Fibroblast of pulmonary artery (primary cell): ENCODE measurements around the gene CASR.
"Not testable (repeated sequence)": the region's sequence is repeated elsewhere in the genome, so short reads cannot be mapped to it uniquely, and the experiment has no call there.

ENCODE experiments used
- DNase-seq: peaks from one replicate; pipeline ENCODE4 v3.0.0-alpha.2; 2010; ENCODE audit warnings: low read depth
- H3K4me3 ChIP-seq: replicated peaks from 2 replicates; pipeline ENCODE4 v1.5.1; 2011; ENCODE audit warnings: low read depth, mild to moderate bottlenecking, control low read depth, low read length, moderate library complexity
- CTCF ChIP-seq: IDR thresholded peaks from 2 replicates; pipeline ENCODE4 v1.5.1; 2011; ENCODE audit warnings: mild to moderate bottlenecking, control low read depth, low read length, inconsistent platforms; ENCODE audit errors: missing control alignments

The CASR gene, protein sequence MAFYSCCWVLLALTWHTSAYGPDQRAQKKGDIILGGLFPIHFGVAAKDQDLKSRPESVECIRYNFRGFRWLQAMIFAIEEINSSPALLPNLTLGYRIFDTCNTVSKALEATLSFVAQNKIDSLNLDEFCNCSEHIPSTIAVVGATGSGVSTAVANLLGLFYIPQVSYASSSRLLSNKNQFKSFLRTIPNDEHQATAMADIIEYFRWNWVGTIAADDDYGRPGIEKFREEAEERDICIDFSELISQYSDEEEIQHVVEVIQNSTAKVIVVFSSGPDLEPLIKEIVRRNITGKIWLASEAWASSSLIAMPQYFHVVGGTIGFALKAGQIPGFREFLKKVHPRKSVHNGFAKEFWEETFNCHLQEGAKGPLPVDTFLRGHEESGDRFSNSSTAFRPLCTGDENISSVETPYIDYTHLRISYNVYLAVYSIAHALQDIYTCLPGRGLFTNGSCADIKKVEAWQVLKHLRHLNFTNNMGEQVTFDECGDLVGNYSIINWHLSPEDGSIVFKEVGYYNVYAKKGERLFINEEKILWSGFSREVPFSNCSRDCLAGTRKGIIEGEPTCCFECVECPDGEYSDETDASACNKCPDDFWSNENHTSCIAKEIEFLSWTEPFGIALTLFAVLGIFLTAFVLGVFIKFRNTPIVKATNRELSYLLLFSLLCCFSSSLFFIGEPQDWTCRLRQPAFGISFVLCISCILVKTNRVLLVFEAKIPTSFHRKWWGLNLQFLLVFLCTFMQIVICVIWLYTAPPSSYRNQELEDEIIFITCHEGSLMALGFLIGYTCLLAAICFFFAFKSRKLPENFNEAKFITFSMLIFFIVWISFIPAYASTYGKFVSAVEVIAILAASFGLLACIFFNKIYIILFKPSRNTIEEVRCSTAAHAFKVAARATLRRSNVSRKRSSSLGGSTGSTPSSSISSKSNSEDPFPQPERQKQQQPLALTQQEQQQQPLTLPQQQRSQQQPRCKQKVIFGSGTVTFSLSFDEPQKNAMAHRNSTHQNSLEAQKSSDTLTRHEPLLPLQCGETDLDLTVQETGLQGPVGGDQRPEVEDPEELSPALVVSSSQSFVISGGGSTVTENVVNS

DNA sequence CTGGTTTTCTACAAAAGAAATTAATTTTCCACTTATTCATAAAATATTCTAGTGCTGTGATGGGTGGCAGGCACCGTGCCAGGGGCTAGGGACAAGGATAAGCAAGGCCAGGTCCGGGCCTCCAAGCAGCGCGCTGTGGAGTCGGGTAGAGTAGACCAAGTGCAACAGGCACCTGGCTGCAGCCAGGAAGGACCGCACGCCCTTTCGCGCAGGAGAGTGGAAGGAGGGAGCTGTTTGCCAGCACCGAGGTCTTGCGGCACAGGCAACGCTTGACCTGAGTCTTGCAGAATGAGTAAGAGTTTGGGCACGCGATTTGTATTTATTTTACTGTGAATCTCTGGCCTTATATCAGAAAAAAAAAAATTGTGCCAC is at the start of gene CASR:
Gene CASR, plus strand, starts transcription at position 148 of the 372 bp plus-strand sequence. CDS start 70,522 bp downstream, outside the sequence.
- DNase-seq, result no peak
- TF ChIP-seq CTCF, result no peak
- H3K4me3 ChIP-seq, result no peak within 1 kb of the TSS

DNA sequence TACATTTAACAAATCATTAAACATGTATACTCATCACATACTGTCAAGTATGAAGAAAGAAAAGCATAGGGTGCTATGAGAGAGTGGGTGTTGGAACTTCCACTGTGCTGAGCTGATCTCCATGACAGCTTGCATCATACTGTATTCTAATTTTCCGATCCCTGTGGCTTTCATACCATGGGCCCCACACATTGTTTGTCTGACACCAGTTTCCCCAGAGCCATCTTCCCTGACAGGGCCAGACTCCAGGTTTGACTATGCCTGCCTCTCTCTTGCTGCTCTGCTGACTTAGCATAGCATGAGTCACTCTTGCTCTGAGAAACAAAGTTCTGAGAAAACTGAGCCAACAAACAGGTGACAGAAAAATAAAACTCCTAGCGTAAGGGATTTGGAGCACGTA is 37.0 kb upstream of the CASR start:
- TF ChIP-seq CTCF, result no peak
- no peak overlapping the region for H3K4me3 ChIP-seq
- DNase-seq, result no peak

DNA sequence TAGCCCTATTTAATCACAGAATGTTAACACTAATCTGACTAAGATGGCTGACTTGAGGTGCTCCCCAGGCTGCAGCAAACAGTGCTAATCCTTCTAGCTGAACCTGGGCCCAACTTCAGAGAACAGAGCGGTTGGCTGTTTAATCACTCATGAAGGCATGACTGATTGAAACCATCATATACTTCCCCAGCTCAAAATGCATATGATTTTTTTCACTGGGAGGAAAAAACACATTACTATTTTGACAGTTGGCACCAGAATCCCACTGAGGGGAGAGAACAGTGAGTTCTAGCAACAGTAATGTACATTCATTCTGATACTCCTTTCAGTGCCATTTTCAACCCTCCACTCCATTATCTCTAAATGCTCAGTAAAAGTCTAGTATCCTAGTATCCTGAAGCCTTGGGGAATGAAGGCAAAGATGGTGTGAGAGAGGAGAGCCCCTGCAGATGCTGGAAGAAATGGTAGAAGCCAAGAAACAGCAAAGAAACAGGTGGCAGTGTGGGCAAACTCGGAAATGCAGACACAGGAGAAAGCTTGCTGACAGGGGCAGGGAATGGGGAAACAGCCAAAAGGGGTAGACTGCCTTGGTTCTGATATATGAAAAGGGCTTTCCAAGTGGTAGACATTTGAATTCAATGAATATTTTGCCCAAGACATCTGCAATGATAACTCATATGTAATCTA is 34.4 kb upstream of the CASR start:
- TF ChIP-seq CTCF, result no peak
- DNase-seq, result no peak
- no peak overlapping the region for H3K4me3 ChIP-seq

DNA sequence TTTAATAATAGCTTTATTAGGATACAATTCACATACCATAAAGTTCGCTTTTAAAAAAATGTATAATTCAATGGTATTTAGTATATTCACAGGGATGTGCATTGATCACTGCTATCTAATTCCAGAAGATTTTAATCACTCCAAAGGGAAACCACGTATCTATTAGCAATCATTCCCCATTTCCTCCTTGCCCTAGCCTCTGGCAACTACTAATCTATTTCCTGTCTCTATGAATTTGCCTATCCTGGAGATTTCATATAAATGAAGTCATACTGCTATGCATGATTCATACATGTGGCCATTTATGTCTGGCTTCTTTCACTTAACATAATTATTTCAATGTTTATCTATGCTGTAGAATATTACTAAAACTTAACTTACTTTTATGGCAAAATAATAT is 32.0 kb upstream of the CASR start:
- DNase-seq, result no peak
- TF ChIP-seq CTCF, result no peak
- H3K4me3 ChIP-seq, result no peak overlapping the region

GRCh38 chr3:122164983-122165382 is 18.5 kb upstream of the CASR start:
- H3K4me3 ChIP-seq, DNase-seq: not testable (repeated sequence)

DNA sequence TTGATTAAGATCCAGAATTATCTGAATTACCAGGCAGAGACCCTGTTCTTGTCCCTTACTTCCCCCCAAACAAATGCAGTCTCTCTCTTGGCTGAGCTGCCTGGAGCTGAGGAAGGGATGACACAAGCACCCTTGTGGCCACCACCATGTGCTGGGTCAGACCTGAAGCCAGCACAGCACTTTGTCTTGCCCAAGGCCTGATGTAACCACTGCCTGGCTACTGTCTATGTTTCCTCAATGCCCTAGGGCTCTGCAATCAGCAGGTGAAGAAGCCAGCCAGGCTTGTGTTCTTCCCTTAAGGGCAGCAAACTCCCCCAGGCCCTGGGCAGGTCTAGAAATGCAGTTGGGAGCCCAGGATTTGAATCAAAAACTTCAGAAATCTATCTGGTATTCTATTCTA is 15.8 kb upstream of the CASR start:
- TF ChIP-seq CTCF, result no peak
- DNase-seq, result no peak
- H3K4me3 ChIP-seq, result no peak overlapping the region
